Liver (tissue), 3 donors: ENCODE measurements around the gene CRB1.

ENCODE experiments used
- FOXA1 ChIP-seq: IDR thresholded peaks from 2 replicates; pipeline ENCODE4 v1.6.1; 2016; ENCODE audit warnings: antibody characterized with exemption
- GABPA ChIP-seq, 2 donors: IDR thresholded peaks in 1 of 2; conservative IDR thresholded peaks in 1 of 2; 2 replicates each; pipeline ENCODE4 v1.6.1; 2016; ENCODE audit warnings: antibody characterized with exemption in 2 of 2, mild to moderate bottlenecking in 1 of 2, moderate library complexity in 1 of 2
- HNF4G ChIP-seq: IDR thresholded peaks from 2 replicates; pipeline ENCODE4 v1.6.1; 2016; ENCODE audit warnings: antibody characterized with exemption
- JUND ChIP-seq, 2 donors: IDR thresholded peaks; 2 replicates each; pipeline ENCODE4 v1.6.1; 2016; ENCODE audit warnings: antibody characterized with exemption in 2 of 2
- MAX ChIP-seq: IDR thresholded peaks from 2 replicates; pipeline ENCODE4 v1.6.1; 2016; ENCODE audit warnings: antibody characterized with exemption
- NR2F2 ChIP-seq: IDR thresholded peaks from 2 replicates; pipeline ENCODE4 v1.6.1; 2016; ENCODE audit warnings: antibody characterized with exemption
- RAD21 ChIP-seq, 2 donors: IDR thresholded peaks; 2 replicates each; pipeline ENCODE4 v1.6.1; 2016; ENCODE audit warnings: antibody characterized with exemption in 2 of 2, mild to moderate bottlenecking in 2 of 2
- REST ChIP-seq: IDR thresholded peaks from 2 replicates; pipeline ENCODE4 v1.6.1; 2016; ENCODE audit warnings: antibody characterized with exemption, mild to moderate bottlenecking
- SP1 ChIP-seq: IDR thresholded peaks from 2 replicates; pipeline ENCODE4 v1.6.1; 2018; ENCODE audit warnings: antibody characterized with exemption, mild to moderate bottlenecking
- TAF1 ChIP-seq: conservative IDR thresholded peaks from 2 replicates; pipeline ENCODE4 v1.6.1; 2016; ENCODE audit warnings: antibody characterized with exemption, mild to moderate bottlenecking
- YY1 ChIP-seq: IDR thresholded peaks from 2 replicates; pipeline ENCODE4 v1.6.1; 2016; ENCODE audit warnings: antibody characterized with exemption, mild to moderate bottlenecking
- TF ChIP-seq, protein P1 (sequence below): fragments of 150-350 bp; IDR thresholded peaks from 2 replicates; pipeline ENCODE4 v1.5.1; 2017; ENCODE audit warnings: improper control_type of control experiment, low read depth, low read length; ENCODE audit not compliant: missing input control
- TF ChIP-seq, protein P2 (sequence below): IDR thresholded peaks from 2 replicates; pipeline ENCODE4 v1.6.1; 2016; ENCODE audit warnings: antibody characterized with exemption
- donor health status: healthy.
- donor health status: healthy.

- TF ChIP-seq FOXA1, result no peak
- TF ChIP-seq, protein P1, sequence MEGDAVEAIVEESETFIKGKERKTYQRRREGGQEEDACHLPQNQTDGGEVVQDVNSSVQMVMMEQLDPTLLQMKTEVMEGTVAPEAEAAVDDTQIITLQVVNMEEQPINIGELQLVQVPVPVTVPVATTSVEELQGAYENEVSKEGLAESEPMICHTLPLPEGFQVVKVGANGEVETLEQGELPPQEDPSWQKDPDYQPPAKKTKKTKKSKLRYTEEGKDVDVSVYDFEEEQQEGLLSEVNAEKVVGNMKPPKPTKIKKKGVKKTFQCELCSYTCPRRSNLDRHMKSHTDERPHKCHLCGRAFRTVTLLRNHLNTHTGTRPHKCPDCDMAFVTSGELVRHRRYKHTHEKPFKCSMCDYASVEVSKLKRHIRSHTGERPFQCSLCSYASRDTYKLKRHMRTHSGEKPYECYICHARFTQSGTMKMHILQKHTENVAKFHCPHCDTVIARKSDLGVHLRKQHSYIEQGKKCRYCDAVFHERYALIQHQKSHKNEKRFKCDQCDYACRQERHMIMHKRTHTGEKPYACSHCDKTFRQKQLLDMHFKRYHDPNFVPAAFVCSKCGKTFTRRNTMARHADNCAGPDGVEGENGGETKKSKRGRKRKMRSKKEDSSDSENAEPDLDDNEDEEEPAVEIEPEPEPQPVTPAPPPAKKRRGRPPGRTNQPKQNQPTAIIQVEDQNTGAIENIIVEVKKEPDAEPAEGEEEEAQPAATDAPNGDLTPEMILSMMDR, result no peak
- no peak for TF ChIP-seq GABPA (IDR thresholded peaks at IDR 0.05 in 1 of 2, conservative IDR thresholded peaks at IDR 0.05 in 1 of 2)
- no peak for TF ChIP-seq SP1
- TF ChIP-seq TAF1, result no peak
- no peak for TF ChIP-seq MAX
- TF ChIP-seq, protein P2, sequence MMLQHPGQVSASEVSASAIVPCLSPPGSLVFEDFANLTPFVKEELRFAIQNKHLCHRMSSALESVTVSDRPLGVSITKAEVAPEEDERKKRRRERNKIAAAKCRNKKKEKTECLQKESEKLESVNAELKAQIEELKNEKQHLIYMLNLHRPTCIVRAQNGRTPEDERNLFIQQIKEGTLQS, result no peak
- TF ChIP-seq REST, result no peak
- no peak for TF ChIP-seq JUND (IDR thresholded peaks at IDR 0.05)
- no peak for TF ChIP-seq HNF4G
- TF ChIP-seq RAD21 (IDR thresholded peaks at IDR 0.05), result no peak
- no peak for TF ChIP-seq NR2F2
- no peak for TF ChIP-seq YY1
Observed at GRCh38 chr1:197272791-197273190, 4.7 kb downstream of the CRB1 start.
